H9 (cell line): ENCODE measurements around the gene LRRC8A. TPM values are rescaled to one million over a fixed set of nuclear protein-coding genes. Genes with fewer than 3 reads are reported as not detected.
A peak's percentile ranks its signal among the peaks of the same experiment; 100 is the strongest.

ENCODE experiments used
- DNase-seq: peaks from one replicate; pipeline ENCODE4 v3.0.0-alpha.2; 2017
- H2AFZ ChIP-seq: one replicate; pipeline ENCODE4 v1.6.1; 2013; ENCODE audit warnings: mild to moderate bottlenecking, low read length, control low read depth, moderate library complexity
- H2AK5ac ChIP-seq: 2 replicates; pipeline ENCODE4 v1.6.1; 2013; ENCODE audit warnings: low read length, control low read depth, mixed read lengths; ENCODE audit not compliant: insufficient read length
- H2BK120ac ChIP-seq: one replicate; pipeline ENCODE4 v1.6.1; 2013; ENCODE audit warnings: low read depth, mild to moderate bottlenecking, low read length, control low read depth, inconsistent platforms; ENCODE audit not compliant: poor library complexity, severe bottlenecking
- H2BK12ac ChIP-seq: 2 replicates; pipeline ENCODE4 v1.6.1; 2013; ENCODE audit warnings: low read length, control low read depth, mixed read lengths, low read depth; ENCODE audit not compliant: insufficient read length
- H2BK15ac ChIP-seq: 2 replicates; pipeline ENCODE4 v1.6.1; 2013; ENCODE audit warnings: low read depth, low read length, control low read depth
- H2BK20ac ChIP-seq: one replicate; pipeline ENCODE4 v1.6.1; 2013; ENCODE audit warnings: low read depth, mild to moderate bottlenecking, low read length, control low read depth, inconsistent platforms; ENCODE audit not compliant: poor library complexity, severe bottlenecking
- H2BK5ac ChIP-seq: 2 replicates; pipeline ENCODE4 v1.6.1; 2013; ENCODE audit warnings: low read length, control low read depth, mixed read lengths; ENCODE audit not compliant: insufficient read length
- H3K14ac ChIP-seq: 2 replicates; pipeline ENCODE4 v1.6.1; 2013; ENCODE audit warnings: low read length, control low read depth; ENCODE audit not compliant: insufficient read depth
- H3K18ac ChIP-seq: 2 replicates; pipeline ENCODE4 v1.6.1; 2013; ENCODE audit warnings: low read depth, mild to moderate bottlenecking, mixed read lengths, low read length, control low read depth; ENCODE audit not compliant: insufficient read length
- H3K23ac ChIP-seq: 2 replicates; pipeline ENCODE4 v1.6.1; 2013; ENCODE audit warnings: low read length, control low read depth, mixed read lengths, low read depth; ENCODE audit not compliant: insufficient read length
- H3K23me2 ChIP-seq: 2 replicates; pipeline ENCODE4 v1.6.1; 2013; ENCODE audit warnings: low read depth, mild to moderate bottlenecking, mixed read lengths, low read length, control low read depth; ENCODE audit not compliant: insufficient read length, poor library complexity, severe bottlenecking
- H3K27ac ChIP-seq: 2 replicates; pipeline ENCODE4 v1.5.1; 2013; ENCODE audit warnings: low read length, control low read depth, mixed read lengths, low read depth; ENCODE audit not compliant: insufficient read length
- H3K27me3 ChIP-seq: 2 replicates; pipeline ENCODE4 v1.6.1; 2013; ENCODE audit warnings: low read length, control low read depth, inconsistent platforms; ENCODE audit not compliant: insufficient read depth
- H3K4ac ChIP-seq: 2 replicates; pipeline ENCODE4 v1.6.1; 2013; ENCODE audit warnings: low read depth, mild to moderate bottlenecking, control low read depth, inconsistent platforms, low read length, moderate library complexity
- H3K4me1 ChIP-seq: 2 replicates; pipeline ENCODE4 v1.6.1; 2013; ENCODE audit warnings: low read length, control low read depth, inconsistent platforms; ENCODE audit not compliant: insufficient read depth
- H3K4me2 ChIP-seq: 2 replicates; pipeline ENCODE4 v1.6.1; 2013; ENCODE audit warnings: low read length, control low read depth, mixed read lengths; ENCODE audit not compliant: insufficient read length, insufficient read depth
- H3K56ac ChIP-seq: 2 replicates; pipeline ENCODE4 v1.6.1; 2013; ENCODE audit warnings: low read depth, mild to moderate bottlenecking, mixed read lengths, low read length, control low read depth; ENCODE audit not compliant: insufficient read length
- H3K79me1 ChIP-seq: 2 replicates; pipeline ENCODE4 v1.6.1; 2013; ENCODE audit warnings: low read depth, mild to moderate bottlenecking, moderate library complexity, low read length, control low read depth, inconsistent platforms; ENCODE audit not compliant: insufficient read depth, poor library complexity, severe bottlenecking
- H3K79me2 ChIP-seq: 2 replicates; pipeline ENCODE4 v1.6.1; 2013; ENCODE audit warnings: low read length, control low read depth, inconsistent platforms; ENCODE audit not compliant: insufficient read depth
- H3K9ac ChIP-seq: 2 replicates; pipeline ENCODE4 v1.6.1; 2013; ENCODE audit warnings: low read length, control low read depth, mixed read lengths; ENCODE audit not compliant: insufficient read length; ENCODE audit errors: extremely low read depth
- H3K9me3 ChIP-seq: one replicate; pipeline ENCODE4 v1.6.1; 2013; ENCODE audit warnings: low read depth, low read length, inconsistent platforms; ENCODE audit not compliant: control insufficient read depth
- H3T11ph ChIP-seq: one replicate; pipeline ENCODE4 v1.6.1; 2013; ENCODE audit warnings: mild to moderate bottlenecking, low read length, control low read depth, inconsistent platforms
- H4K20me1 ChIP-seq: one replicate; pipeline ENCODE4 v1.6.1; 2013; ENCODE audit not compliant: control insufficient read depth, insufficient read length, insufficient read depth
- H4K5ac ChIP-seq: 2 replicates; pipeline ENCODE4 v1.6.1; 2013; ENCODE audit warnings: low read depth, mild to moderate bottlenecking, mixed read lengths, low read length, control low read depth; ENCODE audit not compliant: insufficient read length
- H4K8ac ChIP-seq: replicated peaks from 2 replicates; pipeline ENCODE4 v1.6.1; 2013; ENCODE audit warnings: low read length, control low read depth, mixed read lengths, low read depth; ENCODE audit not compliant: insufficient read length
- H4K91ac ChIP-seq: 2 replicates; pipeline ENCODE4 v1.6.1; 2013; ENCODE audit warnings: low read depth, mild to moderate bottlenecking, moderate library complexity, mixed read lengths, low read length, control low read depth; ENCODE audit not compliant: insufficient read length
- H3K27ac Mint-ChIP-seq, 3 experiments: 2 replicates in 2 of 3; 3 replicates in 1 of 3; pipeline ENCODE4 v1.8.0; 2020 to 2021; ENCODE audit warnings: mixed read lengths in 3 of 3, mild to moderate bottlenecking in 1 of 3, moderate library complexity in 1 of 3
- H3K27me3 Mint-ChIP-seq: 2 replicates; pipeline ENCODE4 v1.8.0; 2021; ENCODE audit warnings: low read depth, mild to moderate bottlenecking, moderate library complexity, mixed read lengths
- H3K36me3 Mint-ChIP-seq, 3 experiments: 2 replicates in 2 of 3; 3 replicates in 1 of 3; pipeline ENCODE4 v1.8.0; 2020 to 2021; ENCODE audit warnings: low read depth in 3 of 3, mixed read lengths in 3 of 3; ENCODE audit not compliant: insufficient read depth in 1 of 3
- H3K4me1 Mint-ChIP-seq, 2 experiments: 2 replicates each; pipeline ENCODE4 v1.8.0; 2020; ENCODE audit warnings: mixed read lengths in 2 of 2
- H3K4me3 Mint-ChIP-seq, 2 experiments: 2 replicates in 1 of 2; 3 replicates in 1 of 2; pipeline ENCODE4 v1.8.0; 2020 to 2021; ENCODE audit warnings: mild to moderate bottlenecking in 2 of 2, mixed read lengths in 2 of 2, moderate library complexity in 1 of 2
- H3K9me3 Mint-ChIP-seq, 2 experiments: 2 replicates in 1 of 2; 3 replicates in 1 of 2; pipeline ENCODE4 v1.8.0; 2020; ENCODE audit warnings: mild to moderate bottlenecking in 2 of 2, mixed read lengths in 2 of 2, moderate library complexity in 1 of 2
- CTCF ChIP-seq: fragments of 200-600 bp; sonication (generic); conservative IDR thresholded peaks from 3 replicates; pipeline ENCODE4 v1.8.0; 2021; ENCODE audit warnings: antibody characterized with exemption, mild to moderate bottlenecking
- WGBS: extraction: QIAGEN DNeasy Blood & Tissue Kit; methylation state at CpG from one replicate; pipeline ENCODE4 v1.1.7; 2013; ENCODE audit warnings: missing lambda C conversion rate, low lambda C conversion rate, mixed read lengths; ENCODE audit not compliant: insufficient read length; ENCODE audit errors: extremely low coverage; 5-methylcytosine and 5-hydroxymethylcytosine counted together
- total RNA-seq: library from RNA; stranded (reverse); gene quantifications from 2 replicates; pipeline ENCODE4 v1.2.1, GENCODE V29; 2021

LRRC8A gene
- total RNA-seq, 1 experiment from 2014 or later, result 76.0 TPM

DNA sequence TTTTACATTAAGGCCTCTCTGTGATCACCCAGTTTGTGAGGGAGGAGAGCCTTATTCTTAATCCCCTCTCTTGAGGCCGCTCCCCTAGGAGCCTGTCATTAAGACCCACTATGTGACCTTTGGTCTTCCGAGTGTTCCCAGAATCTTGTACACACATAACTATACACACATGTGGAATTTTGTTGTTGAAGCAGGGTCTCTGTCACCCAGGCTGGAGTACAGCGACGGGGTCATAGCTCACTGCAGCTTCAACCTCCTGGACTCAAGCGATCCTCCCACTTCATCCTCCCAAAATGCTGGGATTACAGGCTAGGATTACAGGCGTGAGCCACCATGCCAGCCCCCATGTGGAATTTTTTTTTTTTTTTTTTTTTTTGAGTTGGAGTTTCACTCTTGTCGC is 24.0 kb downstream of the LRRC8A start:
- Mint-ChIP-seq H3K4me1 (peaks cover 3% of the 10 kb centered on the region in 2 experiments), H3K27ac (peak overlapping the region in 2 of 3 experiments; percentile 28 to 44; a peak in 3 of 7 replicates), H3K9me3 (no peaks in the 10 kb centered on the region), H3K4me3 (no peak overlapping the region), H3K27me3 (peaks cover 2% of the 10 kb centered on the region; the same call in 1 of the 2 replicates), H3K36me3 (peaks cover 27 to 42% (median 32%) of the 10 kb centered on the region in 3 experiments)
- Histone ChIP-seq H2BK12ac (no peak overlapping the region), H2AFZ (no peak overlapping the region), H3K18ac (no peak overlapping the region), H4K91ac (no peak overlapping the region), H3K4me1 (peaks cover 3% of the 10 kb centered on the region; the same call in 1 of the 2 replicates), H2BK5ac (no peak overlapping the region), H2BK15ac (no peak overlapping the region), H3K79me2 (peaks cover 7% of the 10 kb centered on the region; the same call in 1 of the 2 replicates), H3K27me3 (no peaks in the 10 kb centered on the region), H4K5ac (no peak overlapping the region), H2BK20ac (no peak overlapping the region), H3K27ac (no peak overlapping the region), H3K4ac (no peak overlapping the region), H4K20me1 (no peaks in the 10 kb centered on the region), H4K8ac (no peak overlapping the region), H3K79me1 (peaks cover 4% of the 10 kb centered on the region), H3T11ph (no peak overlapping the region), H3K56ac (no peak overlapping the region), H3K14ac (no peak overlapping the region), H2BK120ac (no peak overlapping the region), H3K23ac (no peak overlapping the region), H3K4me2 (no peak overlapping the region), H3K9me3 (no peaks in the 10 kb centered on the region), H3K23me2 (no peaks in the 10 kb centered on the region), H3K9ac (no peak overlapping the region), H2AK5ac (no peak overlapping the region)
- WGBS, result no CpG with 5 or more reads among the region's 7 CpGs
- TF ChIP-seq CTCF, result no peak
- DNase-seq, result no peak
